Panc1 (cell line): ENCODE results near the gene TMEM43. TPM values are rescaled to one million over a fixed set of nuclear protein-coding genes. Genes with fewer than 3 reads are reported as not detected.

Experiments
- ATAC-seq: fragments of 200-7000 bp; cut with Tn5 transposase; 2 replicates; pipeline ENCODE4 v1.9.1; 2020; ENCODE audit warnings: mild to moderate bottlenecking, moderate library complexity
- BruUV-seq: library from RNA; stranded (reverse); fragments of 400-500 nt; replicated peaks from 2 replicates; lab custom pipeline; 2021; lab: Mats Ljungman, UMichigan
- CTCF ChIA-PET: fragments of 300-600 bp; sonication (Branson Sonifier 250); formaldehyde crosslinking; loops from one replicate; lab custom pipeline; 2022; ENCODE audit warnings: antibody characterized with exemption; lab: Charles Lee
- POLR2A ChIA-PET: fragments of 300-600 bp; sonication (Branson Sonifier 250); formaldehyde crosslinking; loops from one replicate; lab custom pipeline; 2022; ENCODE audit warnings: antibody characterized with exemption; lab: Charles Lee
- DNase-seq: peaks from one replicate; pipeline ENCODE4 v3.0.0-alpha.2; 2010; ENCODE audit warnings: low read depth, low spot score
- H3K27ac ChIP-seq: 2 replicates; pipeline ENCODE4 v1.5.1; 2011; ENCODE audit warnings: mild to moderate bottlenecking, low read length, inconsistent platforms
- H3K27me3 ChIP-seq: fragments of 200-500 bp; sonication (Bioruptor generic); 2 replicates; pipeline ENCODE4 v1.6.0; 2014; ENCODE audit warnings: low read length, inconsistent platforms; ENCODE audit not compliant: control insufficient read depth, insufficient read depth
- H3K36me3 ChIP-seq: fragments of 200-500 bp; sonication (Bioruptor generic); 2 replicates; pipeline ENCODE4 v1.5.1; 2014; ENCODE audit warnings: inconsistent platforms, mild to moderate bottlenecking, low read length, moderate library complexity; ENCODE audit not compliant: control insufficient read depth, insufficient read depth
- H3K4me1 ChIP-seq: 2 replicates; pipeline ENCODE4 v1.5.1; 2011; ENCODE audit warnings: inconsistent platforms, mild to moderate bottlenecking, low read length, moderate library complexity; ENCODE audit not compliant: control insufficient read depth, insufficient read depth
- H3K4me3 ChIP-seq, 2 experiments: 2 replicates each; pipeline ENCODE4 v1.5.1; 2011 to 2012; ENCODE audit warnings: low read depth in 2 of 2, low read length in 2 of 2, mild to moderate bottlenecking in 2 of 2, inconsistent platforms in 1 of 2, moderate library complexity in 1 of 2
- H3K9me3 ChIP-seq: fragments of 200-500 bp; sonication (Bioruptor generic); 2 replicates; pipeline ENCODE4 v1.5.1; 2014; ENCODE audit warnings: low read depth, mild to moderate bottlenecking, inconsistent platforms, low read length, moderate library complexity; ENCODE audit not compliant: control insufficient read depth, insufficient read depth
- POLR2AphosphoS5 ChIP-seq: IDR thresholded peaks from 2 replicates; pipeline ENCODE4 v1.6.1; 2012; ENCODE audit warnings: mild to moderate bottlenecking, low read depth, low read length, moderate library complexity
- REST ChIP-seq, 2 experiments: IDR thresholded peaks; 2 replicates each; pipeline ENCODE4 v1.6.1; 2011 to 2012; ENCODE audit warnings: low read depth in 2 of 2, control low read depth in 1 of 2, low read length in 1 of 2, mild to moderate bottlenecking in 1 of 2, moderate library complexity in 1 of 2; ENCODE audit not compliant: insufficient read depth in 1 of 2
- SIN3A ChIP-seq: IDR thresholded peaks from 2 replicates; pipeline ENCODE4 v1.6.1; 2012; ENCODE audit warnings: low read depth, mild to moderate bottlenecking, low read length, moderate library complexity, borderline replicate concordance; ENCODE audit not compliant: insufficient read depth
- TCF7L2 ChIP-seq: IDR thresholded peaks from 2 replicates; pipeline ENCODE4 v1.6.1; 2011; ENCODE audit warnings: mild to moderate bottlenecking, low read depth, low read length, inconsistent platforms
- in situ Hi-C: cut with HindIII; loops from 2 replicates; pipeline ENCODE4 v1.10.0; 2016; ENCODE audit warnings: low sequenced_read_pairs, low pct_unique_long_range_greater_than_20kb
- intact Hi-C: fragments of 100-400 bp; cut with micrococcal nuclease; formaldehyde crosslinking; loops from one replicate; pipeline ENCODE4 v1.10.0; 2022; ENCODE audit not compliant: unreplicated experiment
- total RNA-seq: library from RNA; stranded (reverse); gene quantifications from one replicate; pipeline ENCODE4 v1.2.1, GENCODE V29; 2021; ENCODE audit not compliant: unreplicated experiment
- TF ChIP-seq, protein P1 (sequence below): fragments of 450-650 bp; IDR thresholded peaks from 2 replicates; pipeline ENCODE4 v1.5.1; 2017; ENCODE audit warnings: mild to moderate bottlenecking

TMEM43 gene
- total RNA-seq, 1 experiment from 2014 or later: 51.2 TPM

DNA sequence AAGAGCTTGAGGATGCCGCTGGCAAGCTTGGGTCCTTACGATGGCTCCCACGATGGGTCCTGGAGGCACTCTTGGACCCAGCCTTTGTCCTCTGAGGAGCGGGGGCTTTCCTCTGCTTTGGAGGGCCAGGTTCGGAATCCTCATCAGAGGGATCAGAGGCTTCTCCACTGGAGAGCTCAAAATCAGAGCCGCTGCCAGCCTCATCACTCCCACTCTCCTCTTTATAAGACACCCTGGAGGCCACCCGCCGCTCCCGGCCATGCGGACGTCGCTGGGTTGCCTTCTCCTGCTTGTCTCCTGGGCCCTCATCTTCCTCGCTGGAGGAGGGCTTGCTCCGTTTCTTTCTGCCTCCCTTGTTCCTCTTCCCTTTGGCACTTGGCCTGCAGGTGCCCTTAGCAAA lies 33.5 kb downstream of the TMEM43 start:
- DNase-seq (no peak), ATAC-seq (no peak)
- intact Hi-C loops: no loop called here
- CTCF ChIA-PET: no interaction called here
- Histone ChIP-seq H3K9me3 (no peaks in the 10 kb centered on the region; the same call in 1 of the 2 replicates), H3K27ac (no peak overlapping the region), H3K27me3 (no peaks in the 10 kb centered on the region), H3K4me1 (no peaks in the 10 kb centered on the region), H3K36me3 (peaks cover 3% of the 10 kb centered on the region; the same call in 1 of the 2 replicates), H3K4me3 (no peak overlapping the region)
- in situ Hi-C loops: no loop called here
- no TSS peak for BruUV-seq
- POLR2A ChIA-PET: no interaction called here
- TF ChIP-seq TCF7L2 (no peak), REST (IDR thresholded peaks at IDR 0.05; ENCODE audit: insufficient read depth in 1 of 2, low read depth in 2 of 2, low read length in 1 of 2) (no peak), SIN3A (no peak), POLR2AphosphoS5 (no peak)
- TF ChIP-seq, protein P1, sequence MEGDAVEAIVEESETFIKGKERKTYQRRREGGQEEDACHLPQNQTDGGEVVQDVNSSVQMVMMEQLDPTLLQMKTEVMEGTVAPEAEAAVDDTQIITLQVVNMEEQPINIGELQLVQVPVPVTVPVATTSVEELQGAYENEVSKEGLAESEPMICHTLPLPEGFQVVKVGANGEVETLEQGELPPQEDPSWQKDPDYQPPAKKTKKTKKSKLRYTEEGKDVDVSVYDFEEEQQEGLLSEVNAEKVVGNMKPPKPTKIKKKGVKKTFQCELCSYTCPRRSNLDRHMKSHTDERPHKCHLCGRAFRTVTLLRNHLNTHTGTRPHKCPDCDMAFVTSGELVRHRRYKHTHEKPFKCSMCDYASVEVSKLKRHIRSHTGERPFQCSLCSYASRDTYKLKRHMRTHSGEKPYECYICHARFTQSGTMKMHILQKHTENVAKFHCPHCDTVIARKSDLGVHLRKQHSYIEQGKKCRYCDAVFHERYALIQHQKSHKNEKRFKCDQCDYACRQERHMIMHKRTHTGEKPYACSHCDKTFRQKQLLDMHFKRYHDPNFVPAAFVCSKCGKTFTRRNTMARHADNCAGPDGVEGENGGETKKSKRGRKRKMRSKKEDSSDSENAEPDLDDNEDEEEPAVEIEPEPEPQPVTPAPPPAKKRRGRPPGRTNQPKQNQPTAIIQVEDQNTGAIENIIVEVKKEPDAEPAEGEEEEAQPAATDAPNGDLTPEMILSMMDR: no peak

- H3K4me1 ChIP-seq: no peaks in the 10 kb centered on the region
- DNase-seq: no peak
- in situ Hi-C loops: no loop called here
These were observed 34.6 kb downstream of the TMEM43 start for GRCh38 chr3:14159426-14159825.

More at GRCh38 chr3:14159426-14159825, 34.6 kb downstream of the TMEM43 start:
- CTCF ChIA-PET: no interaction called here
- H3K27me3 ChIP-seq: no peaks in the 10 kb centered on the region
- TF ChIP-seq SIN3A (no peak), TCF7L2 (no peak), POLR2AphosphoS5 (no peak)
- TF ChIP-seq, protein P1: no peak
- H3K9me3 ChIP-seq: no peaks in the 10 kb centered on the region; the same call in 1 of the 2 replicates
- no peak overlapping the region for H3K27ac ChIP-seq
- POLR2A ChIA-PET: no interaction called here
- no peak overlapping the region for H3K4me3 ChIP-seq
- no TSS peak for BruUV-seq
- no peak for ATAC-seq
- H3K36me3 ChIP-seq: peaks cover 6% of the 10 kb centered on the region; the same call in 1 of the 2 replicates
- intact Hi-C loops: no loop called here
